HG03025 (cell line): ENCODE results near the gene CASZ1.

Experiments
- ATAC-seq: cut with Tn5 transposase; IDR thresholded peaks from one replicate; pipeline ENCODE4 v1.9.1; 2021; ENCODE audit warnings: mild to moderate bottlenecking, moderate library complexity; ENCODE audit not compliant: unreplicated experiment, low FRiP score

The CASZ1 gene

GRCh38 chr1:10777749-10778574 lies 18.5 kb downstream of the CASZ1 start:
- ATAC-seq, result no peak

GRCh38 chr1:10776190-10776905 lies 20.1 kb downstream of the CASZ1 start:
- ATAC-seq, result no peak

GRCh38 chr1:10775763-10776162 lies 20.7 kb downstream of the CASZ1 start:
- no peak for ATAC-seq

GRCh38 chr1:10774615-10775310 lies 21.7 kb downstream of the CASZ1 start:
- no peak for ATAC-seq

- no peak for ATAC-seq
Measured at GRCh38 chr1:10773851-10774614, 22.4 kb downstream of the CASZ1 start.

GRCh38 chr1:10773376-10773775 lies 23.1 kb downstream of the CASZ1 start:
- ATAC-seq, result no peak

- no peak for ATAC-seq
Measured at GRCh38 chr1:10772711-10773110, 23.7 kb downstream of the CASZ1 start.

- ATAC-seq, result no peak
Measured at GRCh38 chr1:10771789-10772188, 24.7 kb downstream of the CASZ1 start.

- ATAC-seq, result no peak
Measured at GRCh38 chr1:10768552-10768951, 27.9 kb downstream of the CASZ1 start.

GRCh38 chr1:10767282-10767681 lies 29.2 kb downstream of the CASZ1 start:
- ATAC-seq, result no peak

- ATAC-seq, result no peak
Measured at GRCh38 chr1:10765734-10766478, 30.5 kb downstream of the CASZ1 start.

- no peak for ATAC-seq
Measured at GRCh38 chr1:10765304-10765703, 31.1 kb downstream of the CASZ1 start.

GRCh38 chr1:10764296-10764798 lies 32.1 kb downstream of the CASZ1 start:
- no peak for ATAC-seq

- no peak for ATAC-seq
Measured at GRCh38 chr1:10762875-10763274, 33.6 kb downstream of the CASZ1 start.

GRCh38 chr1:10762153-10762523 lies 34.3 kb downstream of the CASZ1 start:
- no peak for ATAC-seq

- ATAC-seq, result no peak
Measured at GRCh38 chr1:10761503-10762152, 34.8 kb downstream of the CASZ1 start.

- no peak for ATAC-seq
Measured at GRCh38 chr1:10760566-10761502, 35.6 kb downstream of the CASZ1 start.
